Chondrocyte (in vitro differentiated cells): ENCODE measurements around the gene QKI. TPM values are rescaled to one million over a fixed set of nuclear protein-coding genes. Genes with fewer than 3 reads are reported as not detected.
A peak's percentile ranks its signal among the peaks of the same experiment; 100 is the strongest.
"Not testable (repeated sequence)": the region's sequence is repeated elsewhere in the genome, so short reads cannot be mapped to it uniquely, and the experiment has no call there.

Experiments used
- DNase-seq: peaks from one replicate; pipeline ENCODE4 v3.0.0; 2021; ENCODE audit warnings: mixed read lengths, low spot score
- H3K27ac Mint-ChIP-seq: one replicate; pipeline ENCODE4 v1.8.0; 2021; ENCODE audit warnings: mild to moderate bottlenecking, moderate library complexity, mixed read lengths; ENCODE audit not compliant: unreplicated experiment
- H3K27me3 Mint-ChIP-seq: 2 replicates; pipeline ENCODE4 v1.8.0; 2021; ENCODE audit warnings: low read depth, mixed read lengths
- H3K36me3 Mint-ChIP-seq: 2 replicates; pipeline ENCODE4 v1.8.0; 2021; ENCODE audit warnings: low read depth, mixed read lengths
- H3K4me1 Mint-ChIP-seq: 2 replicates; pipeline ENCODE4 v1.8.0; 2021; ENCODE audit warnings: low read depth, mild to moderate bottlenecking, mixed read lengths
- H3K4me3 Mint-ChIP-seq: one replicate; pipeline ENCODE4 v1.8.0; 2021; ENCODE audit warnings: mild to moderate bottlenecking, moderate library complexity, mixed read lengths; ENCODE audit not compliant: unreplicated experiment
- H3K9me3 Mint-ChIP-seq: 2 replicates; pipeline ENCODE4 v1.8.0; 2021; ENCODE audit warnings: low read depth, mixed read lengths
- CTCF ChIP-seq: fragments of 200-600 bp; sonication (generic); IDR thresholded peaks from 2 replicates; pipeline ENCODE4 v1.5.0; 2021; ENCODE audit warnings: antibody characterized with exemption, mild to moderate bottlenecking, moderate library complexity
- total RNA-seq: library from RNA; stranded (reverse); gene quantifications from 3 replicates; pipeline ENCODE4 v1.2.1, GENCODE V29; 2021

QKI gene
- total RNA-seq, 1 donor from 2014 or later: 189 TPM

- Mint-ChIP-seq H3K9me3 (no peaks in the 10 kb centered on the region), H3K4me1 (peaks cover 93% of the 10 kb centered on the region), H3K36me3 (no peaks in the 10 kb centered on the region), H3K27me3 (no peaks in the 10 kb centered on the region), H3K4me3 (no peak overlapping the region), H3K27ac (no peak overlapping the region)
- DNase-seq: no peak
- no peak for TF ChIP-seq CTCF
Measured at GRCh38 chr6:163423696-163424095, 9.2 kb downstream of the QKI start.

GRCh38 chr6:163427498-163428254, 13.2 kb downstream of the QKI start:
- Mint-ChIP-seq H3K4me3 (no peak overlapping the region), H3K36me3 (no peaks in the 10 kb centered on the region), H3K4me1 (peaks cover 91% of the 10 kb centered on the region), H3K27ac (peak overlapping the region; percentile 42), H3K27me3 (no peaks in the 10 kb centered on the region), H3K9me3 (no peaks in the 10 kb centered on the region)
- peak; percentile 85 for TF ChIP-seq CTCF
- DNase-seq: no peak

GRCh38 chr6:163428373-163428772, 13.9 kb downstream of the QKI start:
- H3K4me1 Mint-ChIP-seq: peaks cover 89% of the 10 kb centered on the region
- no peaks in the 10 kb centered on the region for H3K9me3 Mint-ChIP-seq
- no peak overlapping the region for H3K4me3 Mint-ChIP-seq
- TF ChIP-seq CTCF: no peak
- DNase-seq: no peak
- no peaks in the 10 kb centered on the region for H3K36me3 Mint-ChIP-seq
- H3K27ac Mint-ChIP-seq: peak overlapping the region; percentile 69
- no peaks in the 10 kb centered on the region for H3K27me3 Mint-ChIP-seq

GRCh38 chr6:163429858-163430448, 15.4 kb downstream of the QKI start:
- no peak for TF ChIP-seq CTCF
- DNase-seq: no peak
- no peaks in the 10 kb centered on the region for H3K36me3 Mint-ChIP-seq
- H3K27ac Mint-ChIP-seq: no peak overlapping the region
- H3K4me3 Mint-ChIP-seq: no peak overlapping the region
- H3K27me3 Mint-ChIP-seq: no peaks in the 10 kb centered on the region
- H3K4me1 Mint-ChIP-seq: peaks cover 80% of the 10 kb centered on the region
- H3K9me3 Mint-ChIP-seq: no peaks in the 10 kb centered on the region

GRCh38 chr6:163432300-163432699, 17.8 kb downstream of the QKI start:
- H3K27me3 Mint-ChIP-seq: no peaks in the 10 kb centered on the region
- peaks cover 79% of the 10 kb centered on the region for H3K4me1 Mint-ChIP-seq
- H3K9me3 Mint-ChIP-seq: no peaks in the 10 kb centered on the region
- peak; percentile 29 for TF ChIP-seq CTCF
- no peak overlapping the region for H3K27ac Mint-ChIP-seq
- no peak for DNase-seq
- H3K36me3 Mint-ChIP-seq: no peaks in the 10 kb centered on the region
- H3K4me3 Mint-ChIP-seq: no peak overlapping the region

- H3K27me3 Mint-ChIP-seq: not testable (repeated sequence)
- H3K4me1 Mint-ChIP-seq: peaks cover 77% of the 10 kb centered on the region
Measured at GRCh38 chr6:163433486-163433885, 19.0 kb downstream of the QKI start.

More at GRCh38 chr6:163433486-163433885, 19.0 kb downstream of the QKI start:
- not testable (repeated sequence) for H3K4me3 Mint-ChIP-seq, H3K27ac Mint-ChIP-seq, H3K36me3 Mint-ChIP-seq, DNase-seq, H3K9me3 Mint-ChIP-seq
